SK-N-MC (cell line): Measurements from ENCODE around the gene PRMT7.

ENCODE experiments used
- DNase-seq: peaks from one replicate; pipeline ENCODE4 v3.0.0-alpha.2; 2011; ENCODE audit warnings: low read depth, low spot score
- H3K27ac ChIP-seq: fragments of 200-600 bp; sonication (generic); 2 replicates; pipeline ENCODE4 v1.5.1; 2016; ENCODE audit warnings: mixed run types
- H3K36me3 ChIP-seq: fragments of 200-600 bp; sonication (generic); 2 replicates; pipeline ENCODE4 v1.6.1; 2017; ENCODE audit warnings: antibody characterized with exemption, low read length, mixed read lengths; ENCODE audit not compliant: insufficient read depth
- H3K4me3 ChIP-seq: fragments of 200-600 bp; sonication (generic); 2 replicates; pipeline ENCODE4 v1.5.1; 2016
- H3K9ac ChIP-seq: fragments of 200-600 bp; sonication (generic); 2 replicates; pipeline ENCODE4 v1.8.0; 2017; ENCODE audit warnings: mixed run types, mixed read lengths; ENCODE audit not compliant: insufficient read length
- H3K9me3 ChIP-seq: fragments of 200-600 bp; sonication (generic); 2 replicates; pipeline ENCODE4 v1.6.1; 2017; ENCODE audit warnings: low read depth, mild to moderate bottlenecking, antibody characterized with exemption, low read length, moderate library complexity, mixed read lengths
- EZH2 ChIP-seq: fragments of 200-600 bp; sonication (generic); IDR thresholded peaks from one replicate; pipeline ENCODE4 v1.6.1; 2017; ENCODE audit warnings: antibody characterized with exemption
- FOXP2 ChIP-seq: optimal IDR thresholded peaks from 2 replicates; pipeline ENCODE3; 2011; ENCODE audit warnings: mild to moderate bottlenecking, moderate library complexity; ENCODE audit not compliant: insufficient read depth; ENCODE audit errors: extremely low read length, control extremely low read depth
- POLR2AphosphoS5 ChIP-seq: IDR thresholded peaks from 2 replicates; pipeline ENCODE4 v1.6.1; 2012; ENCODE audit warnings: mild to moderate bottlenecking, low read depth, low read length, borderline replicate concordance

Gene PRMT7

GRCh38 chr16:68309799-68310198, 1.0 kb upstream of the PRMT7 start:
- no peak overlapping the region for H3K27ac ChIP-seq
- peak overlapping the region; percentile 88 for H3K4me3 ChIP-seq
- DNase-seq, result no peak
- TF ChIP-seq EZH2 (no peak), FOXP2 (no peak), POLR2AphosphoS5 (no peak)
- H3K9me3 ChIP-seq, result no peaks in the 10 kb centered on the region
- H3K36me3 ChIP-seq, result peaks cover 6% of the 10 kb centered on the region; the same call in 1 of the 2 replicates
- H3K9ac ChIP-seq, result peak overlapping the region; percentile 86

GRCh38 chr16:68310437-68310773, 414 bp upstream of the PRMT7 start:
- Histone ChIP-seq H3K36me3 (peaks cover 6% of the 10 kb centered on the region; the same call in 1 of the 2 replicates), H3K27ac (no peak overlapping the region)

GRCh38 chr16:68313116-68313515, 2.3 kb downstream of the PRMT7 start:
- TF ChIP-seq FOXP2 (no peak), POLR2AphosphoS5 (no peak), EZH2 (no peak)
- Histone ChIP-seq H3K36me3 (peaks cover 9% of the 10 kb centered on the region; the same call in 1 of the 2 replicates), H3K9ac (no peak overlapping the region)

More at GRCh38 chr16:68310437-68310773, 414 bp upstream of the PRMT7 start:
- H3K9ac ChIP-seq, result peak overlapping the region; percentile 86
- H3K4me3 ChIP-seq, result peak overlapping the region; percentile 88
- H3K9me3 ChIP-seq, result no peaks in the 10 kb centered on the region
- TF ChIP-seq POLR2AphosphoS5 (no peak), EZH2 (no peak), FOXP2 (no peak)
- DNase-seq, result no peak

GRCh38 chr16:68319185-68319908, 8.5 kb downstream of the PRMT7 start:
- peaks cover 6% of the 10 kb centered on the region; the same call in 1 of the 2 replicates for H3K36me3 ChIP-seq
- H3K9ac ChIP-seq, result no peak overlapping the region
- H3K27ac ChIP-seq, result no peak overlapping the region
- TF ChIP-seq POLR2AphosphoS5, result no peak
- no peak for TF ChIP-seq FOXP2
- no peak for TF ChIP-seq EZH2
- no peak for DNase-seq
- H3K4me3 ChIP-seq, result no peak overlapping the region
- H3K9me3 ChIP-seq, result no peaks in the 10 kb centered on the region

More at GRCh38 chr16:68313116-68313515, 2.3 kb downstream of the PRMT7 start:
- DNase-seq, result no peak
- no peaks in the 10 kb centered on the region for H3K9me3 ChIP-seq
- H3K4me3 ChIP-seq, result no peak overlapping the region
- H3K27ac ChIP-seq, result no peak overlapping the region

GRCh38 chr16:68324336-68324735, 13.5 kb downstream of the PRMT7 start:
- Histone ChIP-seq H3K27ac (no peak overlapping the region), H3K9ac (no peak overlapping the region), H3K36me3 (no peaks in the 10 kb centered on the region; the same call in 1 of the 2 replicates), H3K4me3 (no peak overlapping the region), H3K9me3 (no peaks in the 10 kb centered on the region)
- TF ChIP-seq EZH2 (no peak), FOXP2 (no peak), POLR2AphosphoS5 (no peak)
- DNase-seq, result no peak

GRCh38 chr16:68324780-68325357, 14.1 kb downstream of the PRMT7 start:
- H3K9me3 ChIP-seq, result no peaks in the 10 kb centered on the region
- TF ChIP-seq FOXP2, result no peak
- TF ChIP-seq EZH2, result no peak
- TF ChIP-seq POLR2AphosphoS5, result no peak
- H3K4me3 ChIP-seq, result no peak overlapping the region
- DNase-seq, result no peak
- no peak overlapping the region for H3K9ac ChIP-seq
- no peaks in the 10 kb centered on the region; the same call in 1 of the 2 replicates for H3K36me3 ChIP-seq
- no peak overlapping the region for H3K27ac ChIP-seq

- H3K36me3 ChIP-seq, result no peaks in the 10 kb centered on the region; the same call in 1 of the 2 replicates
- H3K9me3 ChIP-seq, result no peaks in the 10 kb centered on the region
- H3K4me3 ChIP-seq, result no peak overlapping the region
- H3K27ac ChIP-seq, result no peak overlapping the region
- DNase-seq, result no peak
- TF ChIP-seq POLR2AphosphoS5 (no peak), EZH2 (no peak), FOXP2 (no peak)
- no peak overlapping the region for H3K9ac ChIP-seq
Measured at GRCh38 chr16:68328151-68328859, 17.5 kb downstream of the PRMT7 start.

- Histone ChIP-seq H3K9ac (no peak overlapping the region), H3K9me3 (no peaks in the 10 kb centered on the region), H3K4me3 (no peak overlapping the region), H3K36me3 (no peaks in the 10 kb centered on the region; the same call in 1 of the 2 replicates), H3K27ac (no peak overlapping the region)
- TF ChIP-seq FOXP2 (no peak), POLR2AphosphoS5 (no peak), EZH2 (no peak)
- DNase-seq, result no peak
Measured at GRCh38 chr16:68328860-68329390, 18.1 kb downstream of the PRMT7 start.
